B cell (primary cell): ENCODE data around the gene SSBP2. TPM values are rescaled to one million over a fixed set of nuclear protein-coding genes. Genes with fewer than 3 reads are reported as not detected.

Experiments
- ATAC-seq: fragments of 200-7000 bp; cut with Tn5 transposase; one replicate; pipeline ENCODE4 v1.10.0; 2021; ENCODE audit warnings: low read depth, mild to moderate bottlenecking, moderate number of reproducible peaks, moderate library complexity
- CTCF ChIA-PET: fragments of 350-600 bp; sonication (Branson Sonifier 250); formaldehyde crosslinking; loops from one replicate; lab custom pipeline; 2021; ENCODE audit warnings: antibody characterized with exemption, inconsistent platforms; lab: Charles Lee
- POLR2A ChIA-PET: fragments of 350-600 bp; sonication (Branson Sonifier 250); formaldehyde crosslinking; loops from one replicate; lab custom pipeline; 2021; ENCODE audit warnings: antibody characterized with exemption; lab: Charles Lee
- DNase-seq: peaks from one replicate; pipeline ENCODE4 v3.0.0; 2013
- H2AFZ ChIP-seq: 2 replicates; pipeline ENCODE4 v1.6.1; 2012; ENCODE audit warnings: mild to moderate bottlenecking, low read depth, low read length; ENCODE audit not compliant: insufficient read depth, poor library complexity, severe bottlenecking
- H3K27ac ChIP-seq, 2 donors: 1 replicate in 1 of 2; 2 replicates in 1 of 2; pipeline ENCODE4 v1.5.1; 2012 to 2013; ENCODE audit warnings: low read length in 2 of 2, mild to moderate bottlenecking in 2 of 2, moderate library complexity in 1 of 2
- H3K27me3 ChIP-seq, 4 experiments: fragments of 200-600 bp in 1 of 4; sonication (generic) in 1 of 4; replicated peaks in 1 of 4; 1 replicate in 2 of 4; 2 replicates in 2 of 4; pipeline versions ENCODE4 v1.6.1 to v1.7.0; 2013 to 2016; ENCODE audit warnings: low read length in 3 of 4, mild to moderate bottlenecking in 2 of 4, mixed read lengths in 1 of 4, moderate library complexity in 1 of 4; ENCODE audit not compliant: insufficient read depth in 4 of 4, control insufficient read depth in 3 of 4; ENCODE audit errors: control extremely low read depth in 1 of 4
- H3K36me3 ChIP-seq, 2 experiments: replicated peaks in 1 of 2; 1 replicate in 1 of 2; 2 replicates in 1 of 2; pipeline versions ENCODE4 v1.6.1 to v1.7.1; 2013; ENCODE audit warnings: low read length in 1 of 2; ENCODE audit not compliant: insufficient read depth in 2 of 2, control insufficient read depth in 1 of 2; ENCODE audit errors: control extremely low read depth in 1 of 2, extremely low read depth in 1 of 2
- H3K4me1 ChIP-seq, 2 donors: fragments of 200-600 bp in 1 of 2; sonication (generic) in 1 of 2; 1 replicate in 1 of 2; 2 replicates in 1 of 2; pipeline versions ENCODE4 v1.5.1 to v1.6.1; 2013 to 2017; ENCODE audit warnings: low read length in 2 of 2; ENCODE audit not compliant: control insufficient read depth in 2 of 2, insufficient read depth in 2 of 2
- H3K4me2 ChIP-seq: replicated peaks from 2 replicates; pipeline ENCODE3; 2012; ENCODE audit warnings: mild to moderate bottlenecking, low read depth, low read length; ENCODE audit not compliant: poor library complexity, severe bottlenecking
- H3K4me3 ChIP-seq, 5 experiments: fragments of 200-600 bp in 1 of 5; sonication (generic) in 1 of 5; 1 replicate in 3 of 5; 2 replicates in 2 of 5; pipeline versions ENCODE4 v1.5.1 to v1.7.0; 2011 to 2016; ENCODE audit warnings: low read length in 4 of 5, mild to moderate bottlenecking in 4 of 5, low read depth in 2 of 5, control low read depth in 1 of 5, moderate library complexity in 1 of 5; ENCODE audit not compliant: insufficient read depth in 1 of 5; ENCODE audit errors: control extremely low read depth in 1 of 5, extremely low read depth in 1 of 5
- H3K79me2 ChIP-seq: fragments of 200-600 bp; sonication (generic); one replicate; pipeline ENCODE4 v1.6.0; 2016; ENCODE audit warnings: low read length; ENCODE audit not compliant: control insufficient read depth, insufficient read depth
- H3K9ac ChIP-seq: fragments of 200-600 bp; sonication (generic); 2 replicates; pipeline ENCODE4 v1.6.1; 2017; ENCODE audit warnings: mild to moderate bottlenecking, low read length, moderate library complexity
- H3K9me3 ChIP-seq, 3 donors: one replicate each; pipeline versions ENCODE4 v1.6.1 to v1.7.1; 2013; ENCODE audit warnings: low read length in 2 of 3; ENCODE audit not compliant: control insufficient read depth in 2 of 3, insufficient read depth in 1 of 3; ENCODE audit errors: control extremely low read depth in 1 of 3
- H4K20me1 ChIP-seq: 2 replicates; pipeline ENCODE4 v1.6.0; 2012; ENCODE audit warnings: mild to moderate bottlenecking, low read length; ENCODE audit not compliant: insufficient read depth, control insufficient read depth, poor library complexity, severe bottlenecking
- H3K27ac Mint-ChIP-seq: one replicate; pipeline ENCODE4 v1.8.0; 2021; ENCODE audit warnings: mixed read lengths
- H3K27me3 Mint-ChIP-seq: one replicate; pipeline ENCODE4 v1.8.0; 2021; ENCODE audit warnings: mixed read lengths
- H3K4me1 Mint-ChIP-seq: one replicate; pipeline ENCODE4 v1.8.0; 2021; ENCODE audit warnings: mixed read lengths
- H3K4me3 Mint-ChIP-seq: one replicate; pipeline ENCODE4 v1.8.0; 2021; ENCODE audit warnings: mixed read lengths
- H3K9me3 Mint-ChIP-seq: one replicate; pipeline ENCODE4 v1.8.0; 2022; ENCODE audit warnings: mixed read lengths; ENCODE audit not compliant: insufficient read depth
- CTCF ChIP-seq: fragments of 200-600 bp; IDR thresholded peaks from one replicate; pipeline ENCODE4 v1.8.0; 2022; ENCODE audit warnings: antibody characterized with exemption, mild to moderate bottlenecking
- EZH2 ChIP-seq: IDR thresholded peaks from 2 replicates; pipeline ENCODE4 v1.6.1; 2012; ENCODE audit warnings: borderline replicate concordance, low read depth, mild to moderate bottlenecking, moderate library complexity, low read length; ENCODE audit not compliant: insufficient read depth, poor library complexity, severe bottlenecking
- WGBS: methylation state at CpG from one replicate; pipeline ENCODE4 v1.1.5; 2013; ENCODE audit warnings: missing lambda C conversion rate; ENCODE audit not compliant: insufficient coverage; 5-methylcytosine and 5-hydroxymethylcytosine counted together
- intact Hi-C: fragments of 100-400 bp; cut with micrococcal nuclease; formaldehyde crosslinking; loops from one replicate; pipeline ENCODE4 v1.10.0; 2022
- polyA plus RNA-seq: library from polyadenylated mRNA; depleted of rRNA; stranded (reverse); fragments of >200 nt; gene quantifications from 2 replicates; pipeline ENCODE4 v1.2.3, GENCODE V29; 2012
- total RNA-seq, 2 donors: library from RNA; stranded (reverse); fragments of 120-200 nt in 1 of 2; gene quantifications; 1 replicate in 1 of 2; 2 replicates in 1 of 2; pipeline versions ENCODE4 v1.2.3 to v1.2.4, GENCODE V29; 2013 to 2022

SSBP2 gene
- total and polyA plus RNA-seq, 2 donors (not counting 1 experiment from before 2014, with no cell fraction given): 40.9 to 49.6 TPM

- H2AFZ ChIP-seq: no peak overlapping the region
- Mint-ChIP-seq H3K4me3 (no peak overlapping the region), H3K9me3 (no peaks in the 10 kb centered on the region), H3K4me1 (peaks cover 4% of the 10 kb centered on the region), H3K27me3 (no peaks in the 10 kb centered on the region), H3K27ac (peak overlapping the region; percentile 26)
- peaks cover 1 to 2% of the 10 kb centered on the region in 2 experiments for H3K36me3 ChIP-seq
- H3K27me3 ChIP-seq: no peaks in the 10 kb centered on the region
- ATAC-seq (no peak), DNase-seq (no peak)
- ChIA-PET POLR2A (no interaction called here), CTCF (interaction anchor here (0.7 to 8.3 kb wide), 16 partner anchors 12 to 1564 kb away, joined by 3 to 83 read pairs (median 4); no protein-coding TSS in a partner anchor)
- WGBS: 100% methylated on average over 1 of the region's 3 CpGs
- no peak overlapping the region for H3K4me3 ChIP-seq
- H3K27ac ChIP-seq: peak overlapping the region in 1 of 2 donors; percentile 17
- no peak overlapping the region for H3K4me2 ChIP-seq
- no peaks in the 10 kb centered on the region for H4K20me1 ChIP-seq
- H3K79me2 ChIP-seq: no peaks in the 10 kb centered on the region
- TF ChIP-seq EZH2 (no peak), CTCF (no peak)
- intact Hi-C loops: loop anchor here (5.0 to 10.0 kb wide), 4 partner anchors 328 to 548 kb away; partner anchors contain the start of genes ATG10 and SSBP2
- H3K9me3 ChIP-seq: no peaks in the 10 kb centered on the region
- no peaks in the 10 kb centered on the region for H3K4me1 ChIP-seq
- H3K9ac ChIP-seq: no peak overlapping the region
These were observed 324.4 kb downstream of the SSBP2 start for GRCh38 chr5:81426359-81427030.

- Histone ChIP-seq H3K27me3 (no peaks in the 10 kb centered on the region), H2AFZ (no peak overlapping the region), H3K36me3 (peaks cover 0 to 2% of the 10 kb centered on the region in 2 experiments), H3K4me3 (no peak overlapping the region), H3K9ac (no peak overlapping the region), H4K20me1 (no peaks in the 10 kb centered on the region), H3K79me2 (no peaks in the 10 kb centered on the region), H3K27ac (no peak overlapping the region), H3K9me3 (no peaks in the 10 kb centered on the region), H3K4me2 (no peak overlapping the region), H3K4me1 (no peaks in the 10 kb centered on the region)
- Mint-ChIP-seq H3K9me3 (no peaks in the 10 kb centered on the region), H3K4me1 (peaks cover 4% of the 10 kb centered on the region), H3K4me3 (no peak overlapping the region), H3K27ac (peak overlapping the region; percentile 70), H3K27me3 (no peaks in the 10 kb centered on the region)
- ATAC-seq: no peak
- peak; percentile 54 for DNase-seq
- ChIA-PET POLR2A (no interaction called here), CTCF (interaction anchor here (0.6 to 8.3 kb wide), 20 partner anchors 13 to 961 kb away, joined by 3 to 83 read pairs (median 3); no protein-coding TSS in a partner anchor)
- 0% methylated on average over 1 of the region's 2 CpGs for WGBS
- no peak for TF ChIP-seq EZH2
- peak; percentile 85 for TF ChIP-seq CTCF
- intact Hi-C loops: loop anchor here (1.0 to 10.0 kb wide), 5 partner anchors 329 to 800 kb away; partner anchors contain the start of genes ATG10 and SSBP2
These were observed 325.3 kb downstream of the SSBP2 start for GRCh38 chr5:81425569-81425968.
